GM21381 (cell line): ENCODE data around the gene FARP1.
"Not testable (repeated sequence)": the region's sequence is repeated elsewhere in the genome, so short reads cannot be mapped to it uniquely, and the experiment has no call there.

Experiments used
- ATAC-seq: cut with Tn5 transposase; IDR thresholded peaks from one replicate; pipeline ENCODE4 v1.9.1; 2021; ENCODE audit warnings: mild to moderate bottlenecking, moderate library complexity; ENCODE audit not compliant: unreplicated experiment

FARP1 gene

GRCh38 chr13:98258226-98258625 lies 115.3 kb downstream of the FARP1 start:
- no peak for ATAC-seq

- ATAC-seq = no peak
Observed at GRCh38 chr13:98260357-98261164, 117.7 kb downstream of the FARP1 start.

GRCh38 chr13:98261165-98261702 lies 118.3 kb downstream of the FARP1 start:
- no peak for ATAC-seq

- no peak for ATAC-seq
Observed at GRCh38 chr13:98262292-98262691, 119.4 kb downstream of the FARP1 start.

GRCh38 chr13:98263841-98264240 lies 120.9 kb downstream of the FARP1 start:
- ATAC-seq = no peak

GRCh38 chr13:98264877-98265276 lies 122.0 kb downstream of the FARP1 start:
- no peak for ATAC-seq

- no peak for ATAC-seq
Observed at GRCh38 chr13:98265692-98266551, 123.0 kb downstream of the FARP1 start.

- ATAC-seq = no peak
Observed at GRCh38 chr13:98267080-98267912, 124.4 kb downstream of the FARP1 start.

- no peak for ATAC-seq
Observed at GRCh38 chr13:98269386-98269785, 126.5 kb downstream of the FARP1 start.

GRCh38 chr13:98270819-98271218 lies 127.9 kb downstream of the FARP1 start:
- ATAC-seq = no peak

- ATAC-seq = not testable (repeated sequence)
Observed at GRCh38 chr13:98271646-98272045, 128.8 kb downstream of the FARP1 start.

GRCh38 chr13:98272549-98272948 lies 129.7 kb downstream of the FARP1 start:
- no peak for ATAC-seq

- no peak for ATAC-seq
Observed at GRCh38 chr13:98273067-98273823, 130.4 kb downstream of the FARP1 start.

GRCh38 chr13:98273824-98274742 lies 131.2 kb downstream of the FARP1 start:
- ATAC-seq = no peak

- no peak for ATAC-seq
Observed at GRCh38 chr13:98274921-98275487, 132.1 kb downstream of the FARP1 start.

GRCh38 chr13:98275681-98276171 lies 132.8 kb downstream of the FARP1 start:
- no peak for ATAC-seq

- ATAC-seq = no peak
Observed at GRCh38 chr13:98276486-98276885, 133.6 kb downstream of the FARP1 start.

- no peak for ATAC-seq
Observed at GRCh38 chr13:98278068-98278724, 135.3 kb downstream of the FARP1 start.
